Limb (tissue), 2 donors: ENCODE results near the gene EML3.

Source experiments
- DNase-seq, 2 donors: peaks; one replicate each; pipeline ENCODE4 v3.0.0-alpha.2; 2016; ENCODE audit errors: extremely low spot score in 2 of 2

Gene EML3

GRCh38 chr11:62553839-62554361, 58.7 kb downstream of the EML3 start:
- no peak for DNase-seq

DNA sequence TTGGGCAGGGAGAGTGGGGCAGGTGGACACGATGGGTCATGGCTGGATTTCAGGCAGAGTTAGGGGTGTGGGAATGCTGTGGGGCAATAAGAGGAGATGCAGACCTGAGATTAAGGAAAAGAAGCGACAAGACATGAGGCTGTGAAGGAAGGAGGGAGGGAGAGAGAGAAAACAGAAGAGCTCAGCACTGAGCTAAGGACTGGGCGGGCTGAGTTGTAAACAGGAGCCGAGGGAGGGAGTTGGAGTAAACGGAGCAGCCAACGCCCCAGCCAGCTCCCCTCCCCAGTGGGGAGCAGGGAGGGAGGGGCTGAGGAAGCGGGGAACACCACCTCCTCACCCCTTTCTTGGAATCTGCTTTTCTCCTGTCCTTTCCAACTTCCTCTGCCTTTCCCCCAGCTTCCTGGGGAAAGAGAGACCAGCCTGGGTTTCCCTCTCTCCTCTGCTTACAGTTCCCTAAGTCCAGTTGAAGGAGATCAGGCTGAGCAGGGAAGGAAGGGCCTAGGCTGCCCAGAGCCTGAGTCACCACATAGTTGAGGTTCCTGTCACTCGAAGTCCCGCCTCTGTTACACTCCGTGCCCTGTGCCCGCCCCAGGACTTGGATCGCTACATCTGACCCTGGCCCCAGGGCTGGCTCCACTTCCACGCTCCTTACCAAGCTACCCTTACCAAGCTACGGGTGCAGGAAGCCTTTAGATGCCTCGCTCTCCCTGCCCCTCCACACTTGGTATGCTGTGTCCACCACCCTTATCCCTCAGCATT, 59.3 kb downstream of the EML3 start:
- DNase-seq = peak; percentile 81 to 91

GRCh38 chr11:62552485-62553079, 60.0 kb downstream of the EML3 start:
- peak in 1 of 2 donors; percentile 52 for DNase-seq
